22Rv1 (cell line): Measurements from ENCODE around the gene AHDC1.

ENCODE experiments used
- H3K27ac ChIP-seq: fragments of 450-650 bp; 2 replicates; pipeline ENCODE4 v1.5.1; 2017
- ZFX ChIP-seq: fragments of 450-650 bp; IDR thresholded peaks from 2 replicates; pipeline ENCODE4 v1.6.1; 2017; ENCODE audit warnings: antibody characterized with exemption, borderline replicate concordance
- TF ChIP-seq, protein P1 (sequence below): fragments of 450-650 bp; IDR thresholded peaks from 2 replicates; pipeline ENCODE4 v1.5.1; 2017; ENCODE audit warnings: mild to moderate bottlenecking

Gene AHDC1, protein sequence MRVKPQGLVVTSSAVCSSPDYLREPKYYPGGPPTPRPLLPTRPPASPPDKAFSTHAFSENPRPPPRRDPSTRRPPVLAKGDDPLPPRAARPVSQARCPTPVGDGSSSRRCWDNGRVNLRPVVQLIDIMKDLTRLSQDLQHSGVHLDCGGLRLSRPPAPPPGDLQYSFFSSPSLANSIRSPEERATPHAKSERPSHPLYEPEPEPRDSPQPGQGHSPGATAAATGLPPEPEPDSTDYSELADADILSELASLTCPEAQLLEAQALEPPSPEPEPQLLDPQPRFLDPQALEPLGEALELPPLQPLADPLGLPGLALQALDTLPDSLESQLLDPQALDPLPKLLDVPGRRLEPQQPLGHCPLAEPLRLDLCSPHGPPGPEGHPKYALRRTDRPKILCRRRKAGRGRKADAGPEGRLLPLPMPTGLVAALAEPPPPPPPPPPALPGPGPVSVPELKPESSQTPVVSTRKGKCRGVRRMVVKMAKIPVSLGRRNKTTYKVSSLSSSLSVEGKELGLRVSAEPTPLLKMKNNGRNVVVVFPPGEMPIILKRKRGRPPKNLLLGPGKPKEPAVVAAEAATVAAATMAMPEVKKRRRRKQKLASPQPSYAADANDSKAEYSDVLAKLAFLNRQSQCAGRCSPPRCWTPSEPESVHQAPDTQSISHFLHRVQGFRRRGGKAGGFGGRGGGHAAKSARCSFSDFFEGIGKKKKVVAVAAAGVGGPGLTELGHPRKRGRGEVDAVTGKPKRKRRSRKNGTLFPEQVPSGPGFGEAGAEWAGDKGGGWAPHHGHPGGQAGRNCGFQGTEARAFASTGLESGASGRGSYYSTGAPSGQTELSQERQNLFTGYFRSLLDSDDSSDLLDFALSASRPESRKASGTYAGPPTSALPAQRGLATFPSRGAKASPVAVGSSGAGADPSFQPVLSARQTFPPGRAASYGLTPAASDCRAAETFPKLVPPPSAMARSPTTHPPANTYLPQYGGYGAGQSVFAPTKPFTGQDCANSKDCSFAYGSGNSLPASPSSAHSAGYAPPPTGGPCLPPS (N-terminal part only)

DNA sequence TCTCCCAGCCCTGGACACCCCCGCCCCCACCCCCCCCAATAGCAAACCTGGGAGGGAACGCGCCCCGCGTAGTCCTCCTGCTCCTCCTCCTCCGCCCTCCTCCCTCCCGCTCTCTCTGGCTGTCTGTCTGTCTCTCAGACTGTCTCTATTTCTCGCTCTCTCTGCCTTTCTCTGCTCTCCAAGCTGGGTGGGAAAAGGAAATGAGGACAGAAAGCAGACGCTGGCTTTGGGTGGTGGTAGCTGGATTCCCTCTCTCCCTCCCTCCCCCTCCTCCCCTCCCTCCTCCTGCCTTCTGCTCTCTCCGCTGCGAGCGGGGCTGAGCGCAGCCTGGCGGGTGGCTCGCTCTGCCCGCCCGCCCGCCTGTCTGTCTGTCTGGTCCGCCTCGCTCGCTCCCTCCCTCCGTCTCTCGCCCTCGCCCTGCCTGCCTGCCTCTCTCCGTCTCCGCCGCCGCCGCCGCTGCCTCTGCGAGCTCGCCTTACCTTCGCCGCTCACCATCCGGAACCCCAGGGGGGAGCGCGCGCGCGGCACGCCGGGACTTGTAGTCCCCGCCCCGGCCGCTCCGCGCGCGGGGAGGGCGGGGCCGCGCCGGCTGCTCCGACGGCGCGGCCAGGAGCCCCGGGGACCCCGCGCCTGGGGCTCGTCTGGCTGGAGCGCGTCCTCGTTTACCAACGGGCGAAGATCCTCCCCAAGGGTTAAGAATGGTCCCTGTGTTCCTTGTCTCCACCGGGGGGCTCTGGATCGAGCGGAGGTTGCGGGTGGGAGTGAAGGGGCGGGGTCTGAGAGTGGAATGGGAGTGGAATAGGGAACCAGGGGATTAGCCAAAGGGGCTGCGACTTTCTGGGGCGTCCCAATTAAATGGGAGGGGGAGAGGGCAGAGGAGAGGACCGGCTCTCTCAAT, at the start of gene AHDC1:
TSS of gene AHDC1 (minus strand) at position 464 of the 898 bp plus-strand sequence. CDS start 52,029 bp downstream, outside the sequence.
- H3K27ac ChIP-seq = peak within 1 kb of the TSS; percentile 85
- TF ChIP-seq, protein P1, sequence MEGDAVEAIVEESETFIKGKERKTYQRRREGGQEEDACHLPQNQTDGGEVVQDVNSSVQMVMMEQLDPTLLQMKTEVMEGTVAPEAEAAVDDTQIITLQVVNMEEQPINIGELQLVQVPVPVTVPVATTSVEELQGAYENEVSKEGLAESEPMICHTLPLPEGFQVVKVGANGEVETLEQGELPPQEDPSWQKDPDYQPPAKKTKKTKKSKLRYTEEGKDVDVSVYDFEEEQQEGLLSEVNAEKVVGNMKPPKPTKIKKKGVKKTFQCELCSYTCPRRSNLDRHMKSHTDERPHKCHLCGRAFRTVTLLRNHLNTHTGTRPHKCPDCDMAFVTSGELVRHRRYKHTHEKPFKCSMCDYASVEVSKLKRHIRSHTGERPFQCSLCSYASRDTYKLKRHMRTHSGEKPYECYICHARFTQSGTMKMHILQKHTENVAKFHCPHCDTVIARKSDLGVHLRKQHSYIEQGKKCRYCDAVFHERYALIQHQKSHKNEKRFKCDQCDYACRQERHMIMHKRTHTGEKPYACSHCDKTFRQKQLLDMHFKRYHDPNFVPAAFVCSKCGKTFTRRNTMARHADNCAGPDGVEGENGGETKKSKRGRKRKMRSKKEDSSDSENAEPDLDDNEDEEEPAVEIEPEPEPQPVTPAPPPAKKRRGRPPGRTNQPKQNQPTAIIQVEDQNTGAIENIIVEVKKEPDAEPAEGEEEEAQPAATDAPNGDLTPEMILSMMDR = peak; percentile 17; the same call in 1 of the 2 replicates
- TF ChIP-seq ZFX = no peak

- H3K27ac ChIP-seq = no peak overlapping the region
- TF ChIP-seq, protein P1 = no peak
- no peak for TF ChIP-seq ZFX
Observed at GRCh38 chr1:27652111-27652864, 48.3 kb upstream of the AHDC1 start.

GRCh38 chr1:27650539-27651175, 46.7 kb upstream of the AHDC1 start:
- H3K27ac ChIP-seq = no peak overlapping the region

DNA sequence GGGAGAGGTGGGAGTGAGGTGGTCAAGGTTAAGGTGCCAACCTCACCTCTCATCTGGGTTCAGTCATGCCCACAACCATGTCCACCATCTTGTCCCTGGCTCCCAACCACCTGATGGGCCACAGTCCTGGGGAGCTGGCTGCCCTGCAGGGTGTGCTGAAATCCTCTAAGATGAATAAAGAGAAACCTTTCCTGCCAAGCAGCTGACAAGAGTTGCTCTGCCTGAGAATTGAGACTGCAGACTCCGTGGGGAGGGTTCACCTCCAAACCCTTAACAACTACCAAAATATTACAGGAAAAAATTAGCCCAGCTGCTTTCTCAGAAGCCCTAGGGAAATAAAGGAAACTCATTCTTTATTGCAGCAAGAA, 46.2 kb upstream of the AHDC1 start:
- no peak overlapping the region for H3K27ac ChIP-seq
- TF ChIP-seq, protein P1 = no peak
- TF ChIP-seq ZFX = no peak

More at GRCh38 chr1:27650539-27651175, 46.7 kb upstream of the AHDC1 start:
- no peak for TF ChIP-seq ZFX
- TF ChIP-seq, protein P1 = no peak

GRCh38 chr1:27649306-27649635, 45.3 kb upstream of the AHDC1 start:
- no peak for TF ChIP-seq ZFX
- TF ChIP-seq, protein P1 = no peak
- no peak overlapping the region for H3K27ac ChIP-seq
